A673 (cell line): ENCODE results near the gene MEX3D. TPM values are rescaled to one million over a fixed set of nuclear protein-coding genes. Genes with fewer than 3 reads are reported as not detected.

Experiments used
- BruUV-seq: library from RNA; stranded (reverse); fragments of 400-500 nt; replicated peaks from 2 replicates; lab custom pipeline; 2021; lab: Mats Ljungman, UMichigan
- CTCF ChIA-PET: fragments of 300-600 bp; sonication (Branson Sonifier 250); formaldehyde crosslinking; loops from one replicate; lab custom pipeline; 2022; ENCODE audit warnings: antibody characterized with exemption; lab: Charles Lee
- POLR2A ChIA-PET: fragments of 300-600 bp; sonication (Branson Sonifier 250); formaldehyde crosslinking; loops from one replicate; lab custom pipeline; 2022; ENCODE audit warnings: antibody characterized with exemption; ENCODE audit not compliant: low non-redundant PET; lab: Charles Lee
- DNase-seq: peaks from one replicate; pipeline ENCODE4 v3.0.0-alpha.2; 2015; ENCODE audit warnings: low spot score
- H3K27ac ChIP-seq: fragments of 200-600 bp; sonication (generic); 2 replicates; pipeline ENCODE4 v1.5.1; 2016; ENCODE audit warnings: mixed run types, low read depth, mild to moderate bottlenecking, mixed read lengths, antibody characterized with exemption, low read length; ENCODE audit not compliant: poor library complexity, severe bottlenecking
- H3K27me3 ChIP-seq: fragments of 200-600 bp; sonication (generic); replicated peaks from 2 replicates; pipeline ENCODE4 v1.6.1; 2017; ENCODE audit warnings: mixed run types, low read depth, mild to moderate bottlenecking, mixed read lengths, antibody characterized with exemption, low read length; ENCODE audit not compliant: insufficient read depth, poor library complexity
- H3K36me3 ChIP-seq: fragments of 200-600 bp; sonication (generic); 2 replicates; pipeline ENCODE4 v1.6.1; 2016; ENCODE audit warnings: mixed run types, mild to moderate bottlenecking, mixed read lengths, antibody characterized with exemption, low read length; ENCODE audit not compliant: insufficient read depth, poor library complexity, severe bottlenecking
- H3K4me1 ChIP-seq: fragments of 200-600 bp; sonication (generic); 2 replicates; pipeline ENCODE4 v1.6.1; 2017; ENCODE audit warnings: mixed run types, mild to moderate bottlenecking, mixed read lengths, antibody characterized with exemption, low read length; ENCODE audit not compliant: insufficient read depth, poor library complexity, severe bottlenecking
- H3K4me3 ChIP-seq: fragments of 200-600 bp; sonication (generic); 2 replicates; pipeline ENCODE4 v1.5.1; 2016; ENCODE audit warnings: low read depth, mixed run types, mild to moderate bottlenecking, mixed read lengths, low read length; ENCODE audit not compliant: poor library complexity, severe bottlenecking
- H3K9me3 ChIP-seq: fragments of 200-600 bp; sonication (generic); 2 replicates; pipeline ENCODE4 v1.6.1; 2016; ENCODE audit warnings: mixed run types, low read depth, mild to moderate bottlenecking, mixed read lengths, antibody characterized with exemption, low read length; ENCODE audit not compliant: poor library complexity, severe bottlenecking
- CTCF ChIP-seq: fragments of 300-800, 200-600 bp; sonication (generic); conservative IDR thresholded peaks from 2 replicates; pipeline ENCODE4 v1.5.1; 2017; ENCODE audit warnings: low read depth, mild to moderate bottlenecking, antibody characterized with exemption, low read length, moderate library complexity, mixed read lengths
- EZH2 ChIP-seq: fragments of 200-600 bp; sonication (generic); IDR thresholded peaks from 2 replicates; pipeline ENCODE4 v1.6.1; 2017; ENCODE audit warnings: borderline replicate concordance, low read depth, mild to moderate bottlenecking, mixed read lengths, antibody characterized with exemption, low read length; ENCODE audit not compliant: poor library complexity, severe bottlenecking
- intact Hi-C: fragments of 100-400 bp; cut with micrococcal nuclease; formaldehyde crosslinking; loops from one replicate; pipeline ENCODE4 v1.10.0; 2022; ENCODE audit not compliant: unreplicated experiment
- total RNA-seq: library from RNA; stranded (reverse); gene quantifications from 2 replicates; pipeline ENCODE4 v1.2.3, GENCODE V29; 2021

MEX3D gene
- total RNA-seq, 1 experiment from 2014 or later: 60.0 TPM

- no peak for DNase-seq
- Histone ChIP-seq H3K36me3 (peaks cover 21% of the 10 kb centered on the region), H3K4me1 (peaks cover 10% of the 10 kb centered on the region), H3K9me3 (no peaks in the 10 kb centered on the region), H3K27ac (peak overlapping the region; percentile 57), H3K27me3 (no peaks in the 10 kb centered on the region), H3K4me3 (peak overlapping the region; percentile 100)
- CTCF ChIA-PET: no interaction called here
- POLR2A ChIA-PET: interaction anchor here (0.6 kb wide), 1 partner anchor 284 kb away, joined by 3 read pairs; no protein-coding TSS in a partner anchor
- intact Hi-C loops: loop anchor here (10.0 kb wide), 1 partner anchor 319 kb away; the partner anchor contains the start of gene FAM174C
- TF ChIP-seq CTCF (no peak), EZH2 (no peak)
- BruUV-seq: no TSS peak
Measured at GRCh38 chr19:1593501-1593772, 25.3 kb upstream of the MEX3D start.

GRCh38 chr19:1592755-1593500 lies 24.8 kb upstream of the MEX3D start, which contains the start of gene MBD3:
Gene MBD3 (minus strand): TSS chr19:1592865. CDS start chr19:1592631, 234 bp downstream.
- POLR2A ChIA-PET: interaction anchor here (0.5 to 0.6 kb wide), 4 partner anchors 45 to 324 kb away, joined by 3 to 7 read pairs (median 5); no protein-coding TSS in a partner anchor
- peak; percentile 96 for DNase-seq
- no TSS peak for BruUV-seq
- CTCF ChIA-PET: interaction anchor here (0.6 kb wide), 1 partner anchor 248 kb away, joined by 4 read pairs; no protein-coding TSS in a partner anchor
- H3K9me3 ChIP-seq: no peaks in the 10 kb centered on the region
- peak within 1 kb of the TSS; percentile 100 for H3K4me3 ChIP-seq
- H3K36me3 ChIP-seq: peaks cover 17% of the 10 kb centered on the region
- no peak for TF ChIP-seq EZH2
- no peak for TF ChIP-seq CTCF
- intact Hi-C loops: loop anchor here (10.0 kb wide), 1 partner anchor 318 kb away; the partner anchor contains the start of gene FAM174C
- H3K27me3 ChIP-seq: no peaks in the 10 kb centered on the region
- H3K4me1 ChIP-seq: peaks cover 10% of the 10 kb centered on the region
- H3K27ac ChIP-seq: peak within 1 kb of the TSS; percentile 100

- H3K27me3 ChIP-seq: no peaks in the 10 kb centered on the region
- DNase-seq: peak; percentile 94
- H3K4me1 ChIP-seq: peaks cover 10% of the 10 kb centered on the region
- peak overlapping the region; percentile 100 for H3K27ac ChIP-seq
- peaks cover 9% of the 10 kb centered on the region for H3K36me3 ChIP-seq
- intact Hi-C loops: loop anchor here (10.0 kb wide), 1 partner anchor 317 kb away; the partner anchor contains the start of gene FAM174C
- peak overlapping the region; percentile 100 for H3K4me3 ChIP-seq
- no TSS peak for BruUV-seq
- no peak for TF ChIP-seq CTCF
- TF ChIP-seq EZH2: no peak
- CTCF ChIA-PET: interaction anchor here (1.3 kb wide), 1 partner anchor 46 kb away, joined by 6 read pairs; no protein-coding TSS in a partner anchor
- H3K9me3 ChIP-seq: no peaks in the 10 kb centered on the region
- POLR2A ChIA-PET: interaction anchor here (0.5 to 0.6 kb wide), 2 partner anchors 44 to 323 kb away, joined by 4 to 6 read pairs; no protein-coding TSS in a partner anchor
Measured at GRCh38 chr19:1592024-1592754, 24.1 kb upstream of the MEX3D start.
